Spleen (tissue), 11 donors: ENCODE results near the gene CLEC4G. TPM values are rescaled to one million over a fixed set of nuclear protein-coding genes. Genes with fewer than 3 reads are reported as not detected.

Experiments used
- DNase-seq: peaks from one replicate; pipeline ENCODE4 v3.0.0-alpha.2; 2020
- H3K27ac ChIP-seq, 8 donors: fragments of 200-600 bp; sonication (generic) in 7 of 8; 1 replicate in 4 of 8; 2 replicates in 4 of 8; pipeline versions ENCODE4 v1.5.0 to v1.8.0; 2016 to 2021; ENCODE audit warnings: inconsistent platforms in 4 of 8, mild to moderate bottlenecking in 4 of 8, moderate library complexity in 1 of 8
- H3K27me3 ChIP-seq, 7 donors: fragments of 200-600 bp; sonication (generic) in 6 of 7; replicated peaks in 1 of 7; 1 replicate in 4 of 7; 2 replicates in 3 of 7; pipeline versions ENCODE4 v1.5.0 to v1.8.0; 2016 to 2021; ENCODE audit warnings: inconsistent platforms in 3 of 7, mild to moderate bottlenecking in 1 of 7
- H3K36me3 ChIP-seq, 6 donors: fragments of 200-600 bp; sonication (generic) in 5 of 6; 1 replicate in 4 of 6; 2 replicates in 2 of 6; pipeline versions ENCODE4 v1.5.0 to v1.8.0; 2016 to 2021; ENCODE audit warnings: inconsistent platforms in 2 of 6
- H3K4me1 ChIP-seq, 6 donors: fragments of 200-600 bp; sonication (generic) in 5 of 6; 1 replicate in 3 of 6; 2 replicates in 3 of 6; pipeline versions ENCODE4 v1.5.0 to v1.8.0; 2016 to 2021; ENCODE audit warnings: inconsistent platforms in 3 of 6
- H3K4me3 ChIP-seq, 8 donors: fragments of 200-600 bp; sonication (generic) in 7 of 8; 1 replicate in 4 of 8; 2 replicates in 4 of 8; pipeline versions ENCODE4 v1.5.0 to v1.8.0; 2016 to 2021; ENCODE audit warnings: inconsistent platforms in 4 of 8, mild to moderate bottlenecking in 4 of 8, moderate library complexity in 2 of 8
- H3K9me3 ChIP-seq, 8 donors: fragments of 200-600 bp; sonication (generic) in 7 of 8; 1 replicate in 4 of 8; 2 replicates in 4 of 8; pipeline versions ENCODE4 v1.5.0 to v1.8.0; 2016 to 2021; ENCODE audit warnings: inconsistent platforms in 4 of 8
- POLR2A ChIP-seq, 3 donors: fragments of 450-650 bp; IDR thresholded peaks; one replicate each; pipeline ENCODE4 v1.5.1; 2017; ENCODE audit warnings: antibody characterized with exemption in 3 of 3, mild to moderate bottlenecking in 1 of 3
- POLR2AphosphoS5 ChIP-seq, 3 donors: sonication (generic); formaldehyde crosslinking; IDR thresholded peaks; one replicate each; pipeline ENCODE4 v1.5.1; 2017; ENCODE audit warnings: antibody characterized with exemption in 3 of 3
- WGBS, 5 donors: extraction: QIAGEN DNeasy Blood & Tissue Kit in 3 of 5; methylation state at CpG; one replicate each; pipeline versions ENCODE4 v1.1.5 to v1.1.7; 2013 to 2018; 5-methylcytosine and 5-hydroxymethylcytosine counted together
- intact Hi-C: fragments of 100-400 bp; cut with DNase I; formaldehyde crosslinking; loops from one replicate; pipeline ENCODE4 v1.15.0; 2023; ENCODE audit warnings: low total_unique reads
- polyA plus RNA-seq, 3 donors: library from polyadenylated mRNA; stranded (reverse); fragments of 200-250 nt; gene quantifications; one replicate each; pipeline ENCODE4 v1.2.1, GENCODE V29; 2013
- total RNA-seq, 7 donors: library from RNA; depleted of rRNA in 3 of 7; stranded (reverse); fragments of >200 nt in 3 of 7; fragmentation: NEBNext Ultra II Directional in 4 of 7; extraction: Animal tissue kit (Norgen Biotek cat#: 25700) in 4 of 7; gene quantifications; one replicate each; pipeline versions ENCODE4 v1.1.0 to v1.2.1, GENCODE V29; 2016 to 2021
- TF ChIP-seq, protein P1 (sequence below), 11 experiments: fragments of 200-600 bp in 7 of 11; fragments of 450-650 bp in 4 of 11; sonication (generic) in 4 of 11; IDR thresholded peaks in 8 of 11; conservative IDR thresholded peaks in 3 of 11; 1 replicate in 7 of 11; 2 replicates in 4 of 11; pipeline versions ENCODE4 v1.4.0 to v1.8.0; 2016 to 2021; ENCODE audit warnings: antibody characterized with exemption in 11 of 11, inconsistent platforms in 4 of 11, mild to moderate bottlenecking in 1 of 11
- donor health status: healthy with polysubstance abuse.
- donor health status: DM: no; HTN: no; CAD: no; lungs with moderate emphysema.
- donor health status: DM: no; HTN: no; CAD: no.
- donor health status: Bipolar disorder and iron deficiency.
- donor health status: healthy.
- donor health status: DM: no; HTN: no; CAD: no.
- donor health status: DM: yes; HTN: yes; CAD: no.

CLEC4G gene
- total and polyA plus RNA-seq, 10 donors, result 0.34 to 4.0 (median 1.0) TPM; not detected in 1

DNA sequence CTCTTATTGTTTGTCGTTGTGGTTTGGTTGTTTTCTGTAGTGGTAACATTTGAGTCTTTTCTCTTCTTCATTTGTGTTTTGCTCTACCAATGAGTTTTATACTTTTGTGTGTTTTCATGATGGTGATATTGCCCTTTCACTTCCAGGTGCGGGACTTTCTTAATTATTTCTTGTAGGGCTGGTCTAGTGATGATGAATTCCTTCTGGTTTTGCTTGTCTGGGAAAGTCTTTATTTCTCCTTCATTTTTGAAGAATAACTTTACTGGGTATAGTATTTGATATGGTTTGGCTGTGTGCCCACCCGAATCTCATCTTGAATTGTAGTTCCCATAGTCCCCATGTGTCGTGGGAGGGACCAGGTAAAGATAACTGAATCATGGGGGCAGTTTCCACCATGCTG lies 24.3 kb upstream of the CLEC4G start:
- Histone ChIP-seq H3K9me3 (peaks cover 2 to 60% (median 51%) of the 10 kb centered on the region in 8 donors), H3K36me3 (no peaks in the 10 kb centered on the region), H3K27me3 (peaks cover 0 to 6% (median 0%) of the 10 kb centered on the region in 7 donors), H3K4me1 (peaks cover 0 to 5% (median 0%) of the 10 kb centered on the region in 6 donors), H3K4me3 (no peak overlapping the region), H3K27ac (no peak overlapping the region)
- 38 to 61% (median 56%) methylated on average over 4 of the region's 4 CpGs for WGBS, 5 donors
- intact Hi-C loops, result no loop called here
- DNase-seq, result no peak
- TF ChIP-seq, protein P1, sequence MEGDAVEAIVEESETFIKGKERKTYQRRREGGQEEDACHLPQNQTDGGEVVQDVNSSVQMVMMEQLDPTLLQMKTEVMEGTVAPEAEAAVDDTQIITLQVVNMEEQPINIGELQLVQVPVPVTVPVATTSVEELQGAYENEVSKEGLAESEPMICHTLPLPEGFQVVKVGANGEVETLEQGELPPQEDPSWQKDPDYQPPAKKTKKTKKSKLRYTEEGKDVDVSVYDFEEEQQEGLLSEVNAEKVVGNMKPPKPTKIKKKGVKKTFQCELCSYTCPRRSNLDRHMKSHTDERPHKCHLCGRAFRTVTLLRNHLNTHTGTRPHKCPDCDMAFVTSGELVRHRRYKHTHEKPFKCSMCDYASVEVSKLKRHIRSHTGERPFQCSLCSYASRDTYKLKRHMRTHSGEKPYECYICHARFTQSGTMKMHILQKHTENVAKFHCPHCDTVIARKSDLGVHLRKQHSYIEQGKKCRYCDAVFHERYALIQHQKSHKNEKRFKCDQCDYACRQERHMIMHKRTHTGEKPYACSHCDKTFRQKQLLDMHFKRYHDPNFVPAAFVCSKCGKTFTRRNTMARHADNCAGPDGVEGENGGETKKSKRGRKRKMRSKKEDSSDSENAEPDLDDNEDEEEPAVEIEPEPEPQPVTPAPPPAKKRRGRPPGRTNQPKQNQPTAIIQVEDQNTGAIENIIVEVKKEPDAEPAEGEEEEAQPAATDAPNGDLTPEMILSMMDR (IDR thresholded peaks at IDR 0.05 in 8 of 11, conservative IDR thresholded peaks at IDR 0.05 in 3 of 11), result no peak
- TF ChIP-seq POLR2AphosphoS5 (IDR thresholded peaks at IDR 0.05) (no peak), POLR2A (IDR thresholded peaks at IDR 0.05) (no peak)

DNA sequence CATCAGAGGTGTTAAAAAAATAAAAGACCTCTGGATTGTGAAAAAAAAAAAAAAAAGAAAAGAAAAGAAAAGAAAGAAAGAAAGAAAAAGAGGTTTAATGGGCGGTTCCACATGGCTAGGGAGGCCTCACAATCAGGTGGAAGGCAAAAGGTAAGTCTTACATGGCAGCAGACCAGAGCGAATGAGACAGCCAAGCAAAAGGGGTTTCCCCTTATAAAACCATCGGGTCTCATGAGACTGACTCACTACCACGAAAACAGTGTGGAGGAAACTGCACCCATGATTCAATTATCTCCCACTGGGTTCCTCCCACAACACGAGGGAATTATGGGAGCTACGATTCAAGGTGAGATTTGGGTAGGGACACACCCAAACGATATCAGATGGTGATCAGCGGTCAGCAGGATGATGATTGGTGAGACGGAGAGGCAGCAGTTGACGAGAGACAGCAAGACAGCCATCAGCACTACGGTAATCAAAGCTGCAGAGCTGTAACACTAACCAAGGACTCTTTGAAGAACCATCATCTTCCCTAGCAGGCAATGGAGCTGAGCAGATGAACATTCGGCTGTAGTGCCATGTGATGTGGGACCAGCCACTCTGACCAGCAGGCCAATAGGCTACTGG lies 19.4 kb upstream of the CLEC4G start:
- H3K4me3 ChIP-seq, result no peak overlapping the region
- peaks cover 0 to 23% (median 0%) of the 10 kb centered on the region in 7 donors for H3K27me3 ChIP-seq
- WGBS, 5 donors, result 55 to 64% (median 62%) methylated on average over 12 of the region's 12 CpGs

DNA sequence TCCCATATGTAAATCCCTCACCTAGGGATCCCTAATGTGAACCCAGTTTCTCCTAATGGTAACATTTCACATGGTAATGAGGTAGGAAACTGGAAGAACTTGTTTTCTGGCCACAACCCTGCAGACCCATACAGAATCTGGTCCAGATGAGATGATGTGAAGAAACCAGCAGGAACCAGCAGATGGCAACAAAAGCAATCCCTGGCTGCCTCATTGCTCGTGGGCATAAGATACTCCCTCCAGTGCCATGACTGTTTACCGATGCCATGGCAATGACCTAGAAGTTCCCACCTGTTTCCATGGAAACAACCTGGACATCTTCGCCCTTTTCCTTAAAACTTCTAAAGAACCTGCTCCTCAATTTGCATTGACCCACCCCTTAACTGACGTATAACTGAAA lies 16.8 kb upstream of the CLEC4G start:
- Histone ChIP-seq H3K27ac (no peak overlapping the region), H3K36me3 (no peaks in the 10 kb centered on the region), H3K4me3 (no peak overlapping the region), H3K27me3 (peaks cover 0 to 29% (median 0%) of the 10 kb centered on the region in 7 donors), H3K9me3 (peaks cover 0 to 4% (median 0%) of the 10 kb centered on the region in 8 donors), H3K4me1 (peaks cover 0 to 36% (median 9%) of the 10 kb centered on the region in 6 donors)
- intact Hi-C loops, result no loop called here
- TF ChIP-seq, protein P1 (IDR thresholded peaks at IDR 0.05 in 8 of 11, conservative IDR thresholded peaks at IDR 0.05 in 3 of 11), result no peak
- TF ChIP-seq POLR2A (IDR thresholded peaks at IDR 0.05), result no peak
- no peak for TF ChIP-seq POLR2AphosphoS5 (IDR thresholded peaks at IDR 0.05)
- WGBS, 5 donors, result 23 to 42% (median 29%) methylated on average over 4 of the region's 4 CpGs
- no peak for DNase-seq

More for the DNA sequence above, 19.4 kb upstream of the CLEC4G start:
- intact Hi-C loops, result no loop called here
- H3K9me3 ChIP-seq, result peaks cover 0 to 18% (median 10%) of the 10 kb centered on the region in 8 donors
- peaks cover 0 to 24% (median 4%) of the 10 kb centered on the region in 6 donors for H3K4me1 ChIP-seq
- TF ChIP-seq, protein P1 (IDR thresholded peaks at IDR 0.05 in 8 of 11, conservative IDR thresholded peaks at IDR 0.05 in 3 of 11), result no peak
- TF ChIP-seq POLR2A (IDR thresholded peaks at IDR 0.05) (no peak), POLR2AphosphoS5 (IDR thresholded peaks at IDR 0.05) (no peak)
- peak overlapping the region in 2 of 8 donors; percentile 36 to 55 for H3K27ac ChIP-seq
- DNase-seq, result no peak
- no peaks in the 10 kb centered on the region for H3K36me3 ChIP-seq

DNA sequence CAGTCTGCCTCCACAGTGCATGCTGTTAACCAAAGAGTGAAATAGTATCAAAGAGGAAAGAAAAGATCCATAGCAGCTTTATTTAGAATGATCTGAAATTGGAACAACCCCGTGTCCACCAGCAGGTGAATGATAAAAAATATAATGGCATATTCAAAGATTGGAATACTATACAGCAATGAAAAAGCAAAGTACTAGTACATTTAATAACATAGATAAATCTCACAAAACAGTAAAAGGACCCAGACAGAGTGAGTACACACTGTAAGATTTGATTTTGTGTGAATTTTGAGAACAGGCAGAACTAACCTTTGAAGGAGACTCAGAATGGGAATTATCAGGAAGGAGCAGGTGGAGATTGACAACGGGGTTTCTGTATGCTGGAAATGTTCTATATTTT lies 16.3 kb upstream of the CLEC4G start:
- Histone ChIP-seq H3K27me3 (peaks cover 0 to 29% (median 0%) of the 10 kb centered on the region in 7 donors), H3K9me3 (peaks cover 0 to 4% (median 0%) of the 10 kb centered on the region in 8 donors), H3K36me3 (no peaks in the 10 kb centered on the region), H3K4me3 (no peak overlapping the region), H3K4me1 (peaks cover 0 to 42% (median 9%) of the 10 kb centered on the region in 6 donors), H3K27ac (no peak overlapping the region)
- 63 to 74% (median 67%) methylated on average over 2 of the region's 2 CpGs for WGBS, 5 donors
- intact Hi-C loops, result no loop called here
- TF ChIP-seq POLR2A (IDR thresholded peaks at IDR 0.05) (no peak), POLR2AphosphoS5 (IDR thresholded peaks at IDR 0.05) (no peak)
- TF ChIP-seq, protein P1 (IDR thresholded peaks at IDR 0.05 in 8 of 11, conservative IDR thresholded peaks at IDR 0.05 in 3 of 11), result no peak
- DNase-seq, result no peak
